Right lobe of liver (tissue), 6 donors: ENCODE measurements around the gene RPSA. TPM values are rescaled to one million over a fixed set of nuclear protein-coding genes. Genes with fewer than 3 reads are reported as not detected.

Experiments used
- ATAC-seq, 4 donors: fragments of 200-7000 bp; cut with Tn5 transposase; one replicate each; pipeline ENCODE4 v1.9.1; 2020; ENCODE audit warnings: mild to moderate bottlenecking in 4 of 4, moderate library complexity in 4 of 4
- DNase-seq, 3 donors: peaks; one replicate each; pipeline ENCODE4 v3.0.0-alpha.2; 2020
- H3K27ac ChIP-seq, 3 donors: fragments of 200-600 bp; one replicate each; pipeline ENCODE4 v1.8.0; 2022
- H3K27me3 ChIP-seq, 2 donors: fragments of 200-600 bp; one replicate each; pipeline ENCODE4 v1.8.0; 2022
- H3K36me3 ChIP-seq, 4 donors: fragments of 200-600 bp; sonication (generic) in 1 of 4; one replicate each; pipeline versions ENCODE4 v1.5.1 to v1.8.0; 2017 to 2022; ENCODE audit warnings: control low read depth in 1 of 4
- H3K4me1 ChIP-seq, 4 donors: fragments of 200-600 bp; sonication (generic) in 1 of 4; one replicate each; pipeline versions ENCODE4 v1.5.1 to v1.8.0; 2017 to 2022; ENCODE audit warnings: control low read depth in 1 of 4
- H3K4me3 ChIP-seq, 3 donors: fragments of 200-600 bp; one replicate each; pipeline ENCODE4 v1.8.0; 2022
- H3K9me3 ChIP-seq, 4 donors: fragments of 200-600 bp; sonication (generic) in 1 of 4; one replicate each; pipeline versions ENCODE4 v1.5.1 to v1.8.0; 2017 to 2022; ENCODE audit warnings: control low read depth in 1 of 4
- CTCF ChIP-seq, 4 donors: fragments of 200-600 bp in 3 of 4; fragments of 450-650 bp in 1 of 4; IDR thresholded peaks; one replicate each; pipeline versions ENCODE4 v1.5.1 to v1.8.0; 2016 to 2022; ENCODE audit warnings: antibody characterized with exemption in 4 of 4, mild to moderate bottlenecking in 2 of 4
- POLR2A ChIP-seq: fragments of 450-650 bp; IDR thresholded peaks from one replicate; pipeline ENCODE4 v1.6.1; 2017; ENCODE audit warnings: antibody characterized with exemption, mild to moderate bottlenecking
- WGBS: methylation state at CpG from one replicate; pipeline ENCODE4 v1.1.6; 2018; ENCODE audit warnings: low coverage, low lambda C conversion rate; ENCODE audit not compliant: insufficient coverage; ENCODE audit errors: missing lambda C conversion rate; 5-methylcytosine and 5-hydroxymethylcytosine counted together
- intact Hi-C, 2 donors: fragments of 100-400 bp; cut with DNase I; formaldehyde crosslinking; loops; one replicate each; pipeline versions ENCODE4 v1.11.2 to v1.14.1; 2022
- total RNA-seq, 6 experiments: library from RNA; depleted of rRNA in 2 of 6; stranded (reverse); fragments of >200 nt in 2 of 6; fragmentation: NEBNext Ultra II Directional in 3 of 6; extraction: Animal tissue kit (Norgen Biotek cat#: 25700) in 3 of 6; gene quantifications; one replicate each; pipeline versions ENCODE4 v1.1.0 to v1.2.4, GENCODE V29; 2016 to 2023
- donor health status: DM: no; HTN: yes; CAD: no.
- donor health status: DM: no; HTN: no; CAD: no.
- donor health status: DM: no; HTN: no; CAD: no.
- donor health status: DM: no; HTN: yes; CAD: no.
- donor health status: DM: no; HTN: yes; CAD: no.

RPSA gene
- total RNA-seq, 6 experiments from 2014 or later: 209 to 448 (median 268) TPM

GRCh38 chr3:39405687-39406367 lies 693 bp upstream of the RPSA start:
- Histone ChIP-seq H3K4me1 (peaks cover 0 to 14% (median 3%) of the 10 kb centered on the region in 4 donors), H3K9me3 (no peaks in the 10 kb centered on the region), H3K27me3 (no peaks in the 10 kb centered on the region), H3K27ac (peak overlapping the region; percentile 41 to 78 (median 72)), H3K36me3 (peaks cover 0 to 28% (median 8%) of the 10 kb centered on the region in 4 donors), H3K4me3 (peak overlapping the region; percentile 74 to 96 (median 87))
- TF ChIP-seq POLR2A: no peak
- TF ChIP-seq CTCF (IDR thresholded peaks at IDR 0.05): no peak
- intact Hi-C loops: no loop called here
- WGBS: 57% methylated on average over 13 of the region's 13 CpGs
- ATAC-seq (no peak), DNase-seq (no peak)

- TF ChIP-seq POLR2A: no peak
- no peak for TF ChIP-seq CTCF (IDR thresholded peaks at IDR 0.05)
- H3K27me3 ChIP-seq: no peaks in the 10 kb centered on the region
- H3K27ac ChIP-seq: peak overlapping the region; percentile 67 to 78 (median 72)
- H3K4me1 ChIP-seq: peaks cover 0 to 14% (median 3%) of the 10 kb centered on the region in 4 donors
- intact Hi-C loops: no loop called here
- WGBS: 4% methylated on average over 9 of the region's 9 CpGs
- peaks cover 0 to 42% (median 17%) of the 10 kb centered on the region in 4 donors for H3K36me3 ChIP-seq
- H3K4me3 ChIP-seq: peak overlapping the region; percentile 74 to 96 (median 87)
- ATAC-seq: no peak
- no peak for DNase-seq
- no peaks in the 10 kb centered on the region for H3K9me3 ChIP-seq
Observed at GRCh38 chr3:39407259-39407629, 724 bp downstream of the RPSA start.

GRCh38 chr3:39407773-39408492 lies 1.4 kb downstream of the RPSA start:
- no peak for DNase-seq
- peaks cover 4 to 49% (median 21%) of the 10 kb centered on the region in 4 donors for H3K36me3 ChIP-seq
- H3K4me3 ChIP-seq: peak overlapping the region; percentile 74 to 96 (median 87)
- H3K4me1 ChIP-seq: peaks cover 0 to 14% (median 3%) of the 10 kb centered on the region in 4 donors
- no peaks in the 10 kb centered on the region for H3K27me3 ChIP-seq
- H3K9me3 ChIP-seq: no peaks in the 10 kb centered on the region
- TF ChIP-seq POLR2A (no peak), CTCF (IDR thresholded peaks at IDR 0.05) (no peak)
- no peak overlapping the region for H3K27ac ChIP-seq
- ATAC-seq: no peak
- 59% methylated on average over 4 of the region's 6 CpGs for WGBS
- intact Hi-C loops: no loop called here

- no peak for TF ChIP-seq POLR2A
- TF ChIP-seq CTCF (IDR thresholded peaks at IDR 0.05): no peak
- peaks cover 7 to 57% (median 25%) of the 10 kb centered on the region in 4 donors for H3K36me3 ChIP-seq
- intact Hi-C loops: no loop called here
- no peaks in the 10 kb centered on the region for H3K9me3 ChIP-seq
- H3K4me1 ChIP-seq: peaks cover 0 to 14% (median 3%) of the 10 kb centered on the region in 4 donors
- DNase-seq (no peak), ATAC-seq (no peak)
- WGBS: 83% methylated on average over 10 of the region's 21 CpGs
- H3K4me3 ChIP-seq: no peak overlapping the region
- no peak overlapping the region for H3K27ac ChIP-seq
- no peaks in the 10 kb centered on the region for H3K27me3 ChIP-seq
Observed at GRCh38 chr3:39408493-39409372, 2.2 kb downstream of the RPSA start.
